Measurements from ENCODE around the gene DSCAML1. TPM values are rescaled to one million over a fixed set of nuclear protein-coding genes. Genes with fewer than 3 reads are reported as not detected.

DSCAML1 gene
- total RNA-seq, 6 donors from 2014 or later, result 0.30 to 3.1 (median 1.3) TPM

- 89 to 91% methylated on average over 7 to 11 of the region's 11 CpGs for WGBS, 2 donors
- H3K27ac ChIP-seq, result no peak overlapping the region
- ATAC-seq (ENCODE audit: low FRiP score in 2 of 2) (no peak), DNase-seq (no peak)
- TF ChIP-seq CTCF (IDR thresholded peaks at IDR 0.05) (no peak), EP300 (IDR thresholded peaks at IDR 0.05) (no peak), POLR2AphosphoS5 (IDR thresholded peaks at IDR 0.05) (no peak), POLR2A (IDR thresholded peaks at IDR 0.05) (no peak)
- H3K36me3 ChIP-seq, result no peaks in the 10 kb centered on the region
- no peaks in the 10 kb centered on the region for H3K4me1 ChIP-seq
- H3K27me3 ChIP-seq, result no peaks in the 10 kb centered on the region
- H3K9me3 ChIP-seq, result no peaks in the 10 kb centered on the region
- no peak overlapping the region for H3K4me3 ChIP-seq
These were observed 165.5 kb downstream of the DSCAML1 start for GRCh38 chr11:117631336-117632140.

GRCh38 chr11:117629891-117630538 lies 167.0 kb downstream of the DSCAML1 start:
- H3K27me3 ChIP-seq, result no peaks in the 10 kb centered on the region
- no peak overlapping the region for H3K4me3 ChIP-seq
- ATAC-seq (ENCODE audit: low FRiP score in 2 of 2), result no peak
- WGBS, 2 donors, result 86 to 93% methylated on average over 7 to 9 of the region's 9 CpGs
- no peaks in the 10 kb centered on the region for H3K36me3 ChIP-seq
- no peak overlapping the region for H3K27ac ChIP-seq
- DNase-seq, result no peak
- H3K4me1 ChIP-seq, result no peaks in the 10 kb centered on the region
- no peaks in the 10 kb centered on the region for H3K9me3 ChIP-seq
- TF ChIP-seq EP300 (IDR thresholded peaks at IDR 0.05) (no peak), POLR2A (IDR thresholded peaks at IDR 0.05) (no peak), POLR2AphosphoS5 (IDR thresholded peaks at IDR 0.05) (no peak), CTCF (IDR thresholded peaks at IDR 0.05) (no peak)

GRCh38 chr11:117629146-117629545 lies 167.9 kb downstream of the DSCAML1 start:
- DNase-seq, result no peak
- 93 to 98% methylated on average over 6 of the region's 6 CpGs for WGBS, 2 donors

GRCh38 chr11:117627259-117627658 lies 169.8 kb downstream of the DSCAML1 start:
- H3K27ac ChIP-seq, result no peak overlapping the region
- no peaks in the 10 kb centered on the region for H3K4me1 ChIP-seq
- H3K36me3 ChIP-seq, result no peaks in the 10 kb centered on the region
- WGBS, 2 donors, result 84 to 86% methylated on average over 13 of the region's 13 CpGs
- no peaks in the 10 kb centered on the region for H3K27me3 ChIP-seq
- no peak overlapping the region for H3K4me3 ChIP-seq
- DNase-seq, result no peak
- no peak for ATAC-seq (ENCODE audit: low FRiP score in 2 of 2)
- no peaks in the 10 kb centered on the region for H3K9me3 ChIP-seq
- TF ChIP-seq EP300 (IDR thresholded peaks at IDR 0.05), result no peak
- TF ChIP-seq POLR2A (IDR thresholded peaks at IDR 0.05), result no peak
- TF ChIP-seq CTCF (IDR thresholded peaks at IDR 0.05), result no peak
- TF ChIP-seq POLR2AphosphoS5 (IDR thresholded peaks at IDR 0.05), result no peak

More at GRCh38 chr11:117629146-117629545, 167.9 kb downstream of the DSCAML1 start:
- Histone ChIP-seq H3K4me3 (no peak overlapping the region), H3K9me3 (no peaks in the 10 kb centered on the region), H3K27ac (no peak overlapping the region), H3K27me3 (no peaks in the 10 kb centered on the region), H3K36me3 (no peaks in the 10 kb centered on the region), H3K4me1 (no peaks in the 10 kb centered on the region)
- TF ChIP-seq POLR2AphosphoS5 (IDR thresholded peaks at IDR 0.05), result no peak
- TF ChIP-seq EP300 (IDR thresholded peaks at IDR 0.05), result no peak
- TF ChIP-seq CTCF (IDR thresholded peaks at IDR 0.05), result no peak
- no peak for TF ChIP-seq POLR2A (IDR thresholded peaks at IDR 0.05)
- no peak for ATAC-seq (ENCODE audit: low FRiP score in 2 of 2)

Measured in upper lobe of left lung (tissue), 6 donors.